ENCODE measurements around the gene POLR2F. TPM values are rescaled to one million over a fixed set of nuclear protein-coding genes. Genes with fewer than 3 reads are reported as not detected.

Gene POLR2F
- total RNA-seq, 1 donor from 2014 or later: 204 TPM

- H3K27me3 ChIP-seq: no peaks in the 10 kb centered on the region
- intact Hi-C loops (cut with DNase I): no loop called here
- no peaks in the 10 kb centered on the region for H3K9me3 ChIP-seq
- no peaks in the 10 kb centered on the region for H3K36me3 ChIP-seq
- TF ChIP-seq CTCF (IDR thresholded peaks at IDR 0.05): no peak
- no peaks in the 10 kb centered on the region for H3K4me1 ChIP-seq
- no peak for DNase-seq (ENCODE audit: low spot score in 2 of 2)
- no peak overlapping the region for H3K27ac ChIP-seq
- no peak overlapping the region for H3K4me3 ChIP-seq
Measured at GRCh38 chr22:37996079-37996478, 42.6 kb downstream of the POLR2F start.

DNA sequence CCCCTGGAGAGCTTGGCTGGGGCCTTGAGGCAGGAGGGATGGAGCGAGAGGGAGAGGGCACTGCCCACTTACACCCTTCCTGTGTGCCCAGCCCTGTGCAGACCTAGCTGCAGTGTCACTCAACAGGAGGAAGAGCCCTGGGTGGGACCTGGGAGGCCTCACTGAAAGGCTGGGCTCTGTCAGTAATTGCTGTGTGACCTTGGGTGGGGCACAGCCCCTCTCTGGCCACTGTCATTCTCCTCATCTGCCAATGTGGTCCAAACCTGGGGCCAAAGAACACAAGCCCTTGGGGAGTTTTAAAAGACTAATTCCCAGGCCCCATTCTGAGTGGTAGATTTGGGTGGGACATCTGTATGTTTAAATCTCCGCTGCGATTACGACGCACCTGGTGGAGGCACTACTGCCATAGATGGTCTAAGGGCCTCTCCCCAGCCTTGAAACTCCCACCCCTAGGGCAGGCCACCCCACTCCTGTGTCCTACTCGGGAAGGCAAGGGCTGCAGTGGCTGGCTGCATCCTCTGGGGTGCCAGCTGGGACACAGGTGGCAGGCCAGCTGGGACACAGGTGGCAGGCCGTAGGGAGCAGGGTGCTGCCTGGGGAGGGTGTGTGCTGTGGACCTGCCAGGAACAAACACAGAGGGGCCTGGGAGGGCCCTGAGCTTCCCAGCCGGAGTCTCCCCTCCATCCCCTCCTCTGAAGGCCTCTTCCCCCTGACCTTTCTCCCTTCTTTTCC, 43.2 kb downstream of the POLR2F start:
- no peaks in the 10 kb centered on the region for H3K4me1 ChIP-seq
- intact Hi-C loops (cut with DNase I): no loop called here
- H3K36me3 ChIP-seq: no peaks in the 10 kb centered on the region
- no peaks in the 10 kb centered on the region for H3K27me3 ChIP-seq
- H3K27ac ChIP-seq: no peak overlapping the region
- no peak for DNase-seq (ENCODE audit: low spot score in 2 of 2)
- TF ChIP-seq CTCF (IDR thresholded peaks at IDR 0.05): no peak
- H3K9me3 ChIP-seq: no peaks in the 10 kb centered on the region
- no peak overlapping the region for H3K4me3 ChIP-seq

- Histone ChIP-seq H3K4me1 (no peaks in the 10 kb centered on the region), H3K27me3 (no peaks in the 10 kb centered on the region), H3K9me3 (no peaks in the 10 kb centered on the region), H3K36me3 (no peaks in the 10 kb centered on the region), H3K27ac (no peak overlapping the region), H3K4me3 (no peak overlapping the region)
- TF ChIP-seq CTCF (IDR thresholded peaks at IDR 0.05): no peak
- intact Hi-C loops (cut with DNase I): no loop called here
- no peak for DNase-seq (ENCODE audit: low spot score in 2 of 2)
Measured at GRCh38 chr22:37998543-37998942, 45.0 kb downstream of the POLR2F start.

- Histone ChIP-seq H3K9me3 (no peaks in the 10 kb centered on the region), H3K4me1 (no peaks in the 10 kb centered on the region), H3K27me3 (no peaks in the 10 kb centered on the region), H3K27ac (no peak overlapping the region), H3K36me3 (no peaks in the 10 kb centered on the region), H3K4me3 (no peak overlapping the region)
- intact Hi-C loops (cut with DNase I): no loop called here
- TF ChIP-seq CTCF (IDR thresholded peaks at IDR 0.05): no peak
- DNase-seq (ENCODE audit: low spot score in 2 of 2): no peak
Measured at GRCh38 chr22:37999236-37999635, 45.7 kb downstream of the POLR2F start.

DNA sequence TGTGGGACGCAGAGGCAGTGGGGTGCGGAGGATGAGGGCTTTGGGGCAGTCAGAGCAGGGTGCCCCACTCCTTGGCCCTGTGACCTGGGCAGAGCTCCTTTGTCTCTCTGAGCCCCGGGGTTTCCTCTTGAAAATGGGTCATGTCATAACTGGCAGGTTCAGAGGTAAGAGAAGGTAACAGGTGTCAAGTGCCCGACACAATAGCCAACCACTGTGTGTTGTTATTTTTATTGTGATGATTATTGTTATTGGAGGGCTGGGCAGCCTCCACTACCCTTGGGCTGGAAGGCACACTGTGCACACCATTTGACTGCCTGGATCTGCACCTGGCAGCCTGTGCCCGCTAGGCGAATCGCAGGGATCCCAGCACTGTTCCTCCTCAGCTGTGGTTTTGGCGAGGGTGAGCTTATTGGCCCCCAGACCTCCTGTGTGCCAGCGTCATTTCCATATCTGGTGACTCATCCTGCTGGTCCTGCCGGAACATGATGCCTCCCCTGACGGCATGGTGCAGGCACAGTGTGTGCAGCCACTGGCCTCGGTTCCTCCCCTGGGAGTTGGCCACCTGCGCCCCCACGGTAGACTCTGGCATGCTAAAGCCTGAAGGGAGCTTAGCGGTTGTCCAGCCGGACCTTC, 46.3 kb downstream of the POLR2F start:
- Histone ChIP-seq H3K4me3 (no peak overlapping the region), H3K4me1 (no peaks in the 10 kb centered on the region), H3K36me3 (no peaks in the 10 kb centered on the region), H3K27ac (no peak overlapping the region), H3K9me3 (no peaks in the 10 kb centered on the region), H3K27me3 (no peaks in the 10 kb centered on the region)
- peak in 1 of 2 donors; percentile 14 for DNase-seq (ENCODE audit: low spot score in 2 of 2)
- intact Hi-C loops (cut with DNase I): no loop called here
- TF ChIP-seq CTCF (IDR thresholded peaks at IDR 0.05): no peak

All from ascending aorta (tissue), 2 donors.